ENCODE data around the gene TPGS2.
"Not testable (repeated sequence)": the region's sequence is repeated elsewhere in the genome, so short reads cannot be mapped to it uniquely, and the experiment has no call there.

TPGS2 gene

GRCh38 chr18:36821681-36822080 lies 7.1 kb downstream of the TPGS2 start:
- no peak for DNase-seq

DNA sequence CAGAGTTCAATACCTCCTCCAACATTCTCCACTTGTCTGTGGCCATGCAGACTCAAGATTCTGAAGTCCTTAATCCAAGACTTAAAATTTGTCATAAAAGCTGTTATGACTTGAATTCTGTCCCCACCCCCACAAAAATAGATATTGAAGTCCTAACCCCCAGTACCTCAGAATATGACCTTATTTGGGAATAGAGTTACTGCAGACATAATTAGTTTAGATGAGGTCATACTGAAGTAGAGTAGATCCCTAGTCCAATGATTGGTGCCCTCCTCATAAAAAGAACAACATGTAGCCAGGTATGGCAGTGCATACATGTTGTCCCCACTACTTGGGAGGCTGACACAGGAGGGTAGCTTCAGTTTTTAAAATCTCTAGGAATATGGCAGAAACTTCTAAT lies 9.2 kb downstream of the TPGS2 start:
- DNase-seq: no peak

DNA sequence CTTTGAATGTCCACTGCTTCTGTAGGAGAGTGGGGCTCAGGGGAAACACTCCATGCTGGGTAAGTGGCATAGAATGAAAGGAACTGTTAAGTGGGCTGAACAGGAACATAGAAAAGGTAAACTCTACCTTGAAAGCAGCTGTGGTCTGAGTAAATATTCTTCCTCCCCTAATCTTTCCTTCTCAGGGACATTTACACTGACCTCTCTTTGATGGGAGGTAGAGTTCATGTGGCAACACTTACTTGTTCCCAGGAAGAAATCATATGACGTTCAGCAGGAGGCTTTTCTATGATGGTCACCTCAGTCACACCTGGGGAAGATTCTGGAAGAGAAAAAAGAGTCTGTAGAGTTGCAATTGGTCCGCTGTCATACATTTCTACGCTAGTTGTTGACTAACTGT lies 10.2 kb downstream of the TPGS2 start:
- DNase-seq: no peak

- DNase-seq: no peak
Observed at GRCh38 chr18:36817039-36817438, 11.8 kb downstream of the TPGS2 start.

GRCh38 chr18:36816096-36816495 lies 12.7 kb downstream of the TPGS2 start:
- DNase-seq: not testable (repeated sequence)

DNA sequence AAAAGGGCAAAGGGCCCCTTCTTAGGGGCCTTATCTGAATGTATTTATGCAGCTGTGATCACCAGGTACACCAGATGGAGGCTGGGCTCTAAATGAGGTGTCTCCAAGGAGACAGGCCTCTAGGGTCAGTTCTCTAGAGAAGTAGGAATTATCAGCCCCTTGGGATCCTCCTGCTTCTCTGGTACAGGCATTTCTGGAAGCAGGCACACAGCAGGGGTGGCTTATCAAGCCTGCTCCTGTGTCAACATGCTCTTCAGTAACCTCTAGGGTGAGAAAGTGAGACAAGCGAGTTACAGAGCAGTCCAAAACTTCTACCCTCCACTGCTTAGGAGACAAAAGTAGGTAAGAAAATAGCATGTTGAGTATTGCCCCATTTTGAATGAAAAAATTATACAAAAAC lies 13.8 kb downstream of the TPGS2 start:
- peak; percentile 84 to 92 for DNase-seq

GRCh38 chr18:36813824-36814223 lies 15.0 kb downstream of the TPGS2 start:
- no peak for DNase-seq

GRCh38 chr18:36813101-36813775 lies 15.6 kb downstream of the TPGS2 start:
- DNase-seq: no peak

GRCh38 chr18:36812678-36813077 lies 16.1 kb downstream of the TPGS2 start:
- no peak for DNase-seq

DNA sequence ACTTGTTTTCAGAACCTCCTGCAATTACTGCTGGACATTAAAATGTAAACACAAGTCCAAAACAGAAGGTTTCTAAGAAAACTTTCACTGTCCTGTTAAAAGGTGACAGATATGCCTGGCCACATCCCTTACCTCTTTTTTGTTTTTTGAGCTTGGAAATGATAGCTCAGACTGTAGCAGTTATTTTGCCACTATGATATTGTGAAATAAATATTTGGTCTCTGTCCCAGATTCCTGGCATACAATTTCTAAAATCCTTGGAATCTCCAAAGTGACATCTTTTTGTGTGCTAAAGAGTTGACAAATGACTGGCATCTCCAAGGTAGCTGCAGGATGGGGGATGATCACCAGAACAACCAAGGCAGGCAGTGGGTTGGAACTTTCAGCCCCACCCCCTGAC lies 16.8 kb downstream of the TPGS2 start:
- DNase-seq: no peak

DNA sequence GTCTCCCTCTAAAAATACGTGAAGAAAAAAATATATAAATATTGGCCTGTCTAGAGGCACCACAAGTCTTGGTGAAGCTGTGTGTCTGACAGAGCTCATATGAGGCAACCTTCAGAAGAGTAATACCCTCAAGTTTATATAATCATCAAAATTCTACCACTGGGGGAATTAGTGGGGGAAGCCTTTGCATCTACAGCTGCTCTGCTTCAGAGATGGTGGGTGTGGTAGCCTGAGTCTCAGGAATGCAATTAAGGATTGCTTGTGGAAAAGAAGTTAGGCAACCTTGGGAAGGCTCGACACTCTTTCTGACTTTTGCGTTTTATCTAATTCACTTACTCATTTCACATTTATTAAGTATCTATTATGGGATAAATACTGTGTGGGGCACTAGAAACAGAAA lies 17.4 kb downstream of the TPGS2 start:
- DNase-seq: no peak

DNA sequence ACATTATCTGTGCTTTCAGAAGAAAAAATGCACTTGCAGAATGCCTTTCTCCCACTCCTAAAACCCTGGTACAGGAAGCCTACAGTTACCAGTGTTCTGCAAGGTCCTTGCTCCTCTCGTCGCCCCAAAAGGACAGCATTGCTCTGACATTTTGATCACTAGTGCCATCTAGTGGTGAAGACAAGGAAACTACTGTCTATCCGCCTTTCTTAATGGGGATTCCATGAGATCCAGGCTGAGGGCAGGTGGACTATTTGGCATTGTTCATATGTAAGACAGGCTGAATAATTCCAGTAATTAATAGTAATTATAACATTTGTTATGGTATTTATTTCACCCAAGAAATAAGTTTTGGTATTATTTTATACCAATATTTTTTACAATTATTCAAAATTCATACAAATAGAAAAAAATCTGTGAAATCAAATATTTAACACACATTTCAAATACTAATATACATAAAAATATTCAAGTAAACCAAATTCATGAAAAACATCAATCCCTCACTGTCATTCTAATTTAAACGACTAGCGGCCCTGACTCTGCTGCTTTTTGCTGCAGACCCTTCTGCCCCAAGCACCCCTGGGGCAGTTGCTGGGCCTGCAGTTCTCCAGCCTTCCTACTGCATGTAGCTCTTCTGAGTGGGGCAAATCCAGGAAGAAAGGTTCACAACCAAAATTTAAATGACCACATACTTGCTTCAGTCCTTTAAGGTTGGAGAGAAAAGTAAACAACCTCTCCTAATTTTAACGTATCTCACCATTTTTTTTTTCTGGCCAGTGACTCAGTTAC lies 19.0 kb downstream of the TPGS2 start:
- DNase-seq: peak; percentile 17 to 75

- no peak for DNase-seq
Observed at GRCh38 chr18:36808681-36809080, 20.1 kb downstream of the TPGS2 start.

DNA sequence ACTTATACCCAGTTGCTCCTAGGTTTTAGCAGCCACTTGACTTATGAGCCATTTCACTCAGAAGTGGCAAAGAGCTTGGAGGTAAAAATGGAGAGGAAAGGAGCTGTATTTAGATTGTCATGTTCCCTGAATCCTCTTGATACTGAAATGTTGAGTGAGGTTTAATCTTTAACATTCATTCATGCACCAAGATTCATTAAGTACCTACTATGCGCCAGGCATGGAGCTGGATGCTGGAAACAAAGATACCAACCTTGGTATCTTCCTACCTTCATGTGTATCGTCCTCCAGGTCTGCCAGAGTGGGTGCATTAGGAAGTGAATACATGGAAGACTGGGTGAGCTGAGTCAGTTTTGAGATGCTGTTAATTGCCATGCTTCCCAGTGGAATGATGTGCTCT lies 23.7 kb downstream of the TPGS2 start:
- no peak for DNase-seq

GRCh38 chr18:36798738-36799473 lies 29.9 kb downstream of the TPGS2 start:
- DNase-seq: no peak

- no peak for DNase-seq
Observed at GRCh38 chr18:36792634-36793283, 36.0 kb downstream of the TPGS2 start.

GRCh38 chr18:36786686-36787085 lies 42.1 kb downstream of the TPGS2 start:
- DNase-seq: no peak

DNA sequence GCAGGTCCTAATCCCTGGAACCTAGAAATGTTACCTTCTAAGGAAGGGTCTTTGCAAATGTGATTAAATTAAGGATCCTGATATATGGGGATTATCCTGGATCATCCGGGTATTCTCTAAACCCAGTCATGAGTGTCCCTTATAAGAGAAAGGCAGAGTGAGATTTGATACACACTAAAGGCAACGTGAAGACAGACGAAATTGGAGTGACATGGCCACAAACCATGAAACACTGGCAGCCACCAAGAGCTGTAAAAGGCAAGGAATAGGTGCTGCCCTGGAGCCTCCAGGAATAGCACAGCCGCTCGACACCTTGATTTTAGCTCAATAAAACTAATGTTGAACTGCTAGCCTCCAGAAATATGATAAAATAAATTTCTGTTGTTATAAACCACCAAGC lies 45.0 kb downstream of the TPGS2 start:
- DNase-seq: no peak

GRCh38 chr18:36782710-36783109 lies 46.1 kb downstream of the TPGS2 start:
- no peak for DNase-seq

GRCh38 chr18:36780748-36781147 lies 48.1 kb downstream of the TPGS2 start:
- DNase-seq: no peak

DNA sequence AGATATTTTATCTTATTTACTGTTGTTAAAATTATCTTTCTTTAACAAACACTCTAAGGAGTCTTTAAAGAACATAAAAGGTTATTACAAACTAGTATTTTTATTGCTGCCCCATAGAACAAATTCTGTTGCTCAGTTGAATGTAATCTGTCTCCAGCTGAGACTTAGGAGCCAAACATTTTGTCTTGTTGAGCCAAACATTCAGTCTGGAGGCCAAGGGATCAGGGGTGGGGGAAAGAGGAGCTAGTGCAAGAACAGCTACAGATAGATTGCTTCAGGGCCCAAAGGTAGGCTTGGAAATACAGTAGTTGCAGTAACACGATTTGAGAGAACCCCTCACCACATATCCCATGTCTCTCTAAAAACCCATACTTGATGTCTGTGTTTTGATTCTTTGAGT lies 51.2 kb downstream of the TPGS2 start:
- DNase-seq: no peak

DNA sequence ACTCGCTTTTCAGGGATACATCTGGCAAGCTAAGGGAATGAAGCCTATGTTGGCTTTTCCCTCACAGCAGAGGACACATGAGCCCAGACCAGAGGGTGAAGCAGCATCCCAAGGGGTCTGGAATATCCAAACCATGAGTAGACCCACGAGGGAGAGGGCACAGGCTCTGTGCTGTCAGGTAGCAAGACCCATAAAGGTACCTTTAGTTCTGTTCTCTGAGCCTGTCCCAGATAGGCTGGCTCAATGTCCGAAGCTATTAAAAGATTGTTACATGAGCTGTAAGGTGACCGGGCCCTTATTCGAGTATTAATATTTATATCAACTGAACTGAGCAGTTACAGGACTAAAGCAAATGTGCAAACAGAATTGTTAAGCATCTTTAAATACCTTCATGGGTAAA lies 52.2 kb downstream of the TPGS2 start:
- no peak for DNase-seq

GRCh38 chr18:36775396-36775795 lies 53.4 kb downstream of the TPGS2 start:
- no peak for DNase-seq

Measured in NCI-H524 (cell line).